ENCODE data around the gene MNT.

MNT gene

DNA sequence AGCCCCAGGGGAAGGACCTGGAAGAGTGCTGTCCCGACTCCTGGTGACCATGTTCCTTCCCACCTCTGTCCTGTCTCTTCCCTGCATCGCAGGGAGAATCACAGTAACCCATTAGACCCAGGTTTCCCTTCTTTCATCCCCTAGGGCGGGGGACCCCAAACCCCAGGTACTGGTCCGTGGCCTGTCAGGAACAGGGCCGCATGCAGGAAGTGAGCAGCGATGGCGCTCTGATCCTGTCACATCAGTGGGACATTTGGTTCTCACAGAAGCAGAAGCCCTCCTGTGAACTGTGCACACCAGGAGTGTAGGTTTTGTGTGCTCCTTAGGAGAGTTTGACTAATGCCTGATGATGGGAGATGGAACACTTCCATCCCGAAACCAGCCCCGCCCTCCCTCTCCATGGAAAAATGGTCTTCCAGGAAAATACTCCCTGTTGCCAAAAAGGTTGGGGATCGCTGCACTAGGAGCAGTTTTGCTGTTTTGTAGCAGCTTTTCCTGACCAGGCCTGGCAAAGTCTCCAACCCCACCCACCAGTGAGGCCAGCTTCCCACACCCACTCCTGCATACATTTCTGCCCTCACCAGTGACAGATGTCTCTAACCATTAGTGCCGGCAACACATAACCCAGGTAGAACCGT is 10.5 kb downstream of the MNT start:
- DNase-seq (ENCODE audit: extremely low spot score): no peak
- TF ChIP-seq TARDBP (IDR thresholded peaks at IDR 0.05) (no peak), PKNOX1 (IDR thresholded peaks at IDR 0.05) (no peak), BHLHE40 (IDR thresholded peaks at IDR 0.05; ENCODE audit: borderline replicate concordance) (no peak), CTBP1 (IDR thresholded peaks at IDR 0.05; ENCODE audit: borderline replicate concordance) (no peak), ELF4 (IDR thresholded peaks at IDR 0.05) (no peak), SUZ12 (IDR thresholded peaks at IDR 0.05) (no peak), HDGF (IDR thresholded peaks at IDR 0.05; ENCODE audit: borderline replicate concordance) (no peak), NFRKB (IDR thresholded peaks at IDR 0.05) (no peak), SP1 (IDR thresholded peaks at IDR 0.05) (no peak), FOXK2 (IDR thresholded peaks at IDR 0.05) (no peak), LEF1 (IDR thresholded peaks at IDR 0.05; ENCODE audit: borderline replicate concordance) (no peak), FOXA1 (IDR thresholded peaks at IDR 0.05) (no peak), FOXM1 (IDR thresholded peaks at IDR 0.05; ENCODE audit: borderline replicate concordance) (no peak), ZNF384 (IDR thresholded peaks at IDR 0.05) (no peak), ARNT (IDR thresholded peaks at IDR 0.05) (no peak), L3MBTL2 (conservative IDR thresholded peaks at IDR 0.05) (no peak)
- POLR2A ChIA-PET: no interaction called here
- CTCF ChIA-PET: no interaction called here

- ChIA-PET POLR2A (no interaction called here), CTCF (interaction anchor here (1.4 kb wide), 1 partner anchor 28 kb away, joined by 5 read pairs; no protein-coding TSS in a partner anchor)
- no peak for TF ChIP-seq FOXK2 (IDR thresholded peaks at IDR 0.05)
- no peak for TF ChIP-seq CTBP1 (IDR thresholded peaks at IDR 0.05; ENCODE audit: borderline replicate concordance)
- no peak for TF ChIP-seq NFRKB (IDR thresholded peaks at IDR 0.05)
- TF ChIP-seq ELF4 (IDR thresholded peaks at IDR 0.05): no peak
- TF ChIP-seq SUZ12 (IDR thresholded peaks at IDR 0.05): no peak
- TF ChIP-seq LEF1 (IDR thresholded peaks at IDR 0.05; ENCODE audit: borderline replicate concordance): no peak
- no peak for TF ChIP-seq ZNF384 (IDR thresholded peaks at IDR 0.05)
- TF ChIP-seq L3MBTL2 (conservative IDR thresholded peaks at IDR 0.05): no peak
- TF ChIP-seq TARDBP (IDR thresholded peaks at IDR 0.05): no peak
- TF ChIP-seq BHLHE40 (IDR thresholded peaks at IDR 0.05; ENCODE audit: borderline replicate concordance): no peak
- no peak for TF ChIP-seq SP1 (IDR thresholded peaks at IDR 0.05)
- no peak for TF ChIP-seq ARNT (IDR thresholded peaks at IDR 0.05)
- no peak for TF ChIP-seq PKNOX1 (IDR thresholded peaks at IDR 0.05)
- no peak for TF ChIP-seq FOXM1 (IDR thresholded peaks at IDR 0.05; ENCODE audit: borderline replicate concordance)
- no peak for TF ChIP-seq HDGF (IDR thresholded peaks at IDR 0.05; ENCODE audit: borderline replicate concordance)
- TF ChIP-seq FOXA1 (IDR thresholded peaks at IDR 0.05): no peak
- no peak for DNase-seq (ENCODE audit: extremely low spot score)
These were observed 12.2 kb downstream of the MNT start for GRCh38 chr17:2388683-2389055.

GRCh38 chr17:2388020-2388682 is 12.7 kb downstream of the MNT start:
- CTCF ChIA-PET: interaction anchor here (1.4 kb wide), 1 partner anchor 28 kb away, joined by 5 read pairs; no protein-coding TSS in a partner anchor
- TF ChIP-seq SP1 (IDR thresholded peaks at IDR 0.05) (no peak), FOXM1 (IDR thresholded peaks at IDR 0.05; ENCODE audit: borderline replicate concordance) (no peak), FOXA1 (IDR thresholded peaks at IDR 0.05) (no peak), NFRKB (IDR thresholded peaks at IDR 0.05) (no peak)
- DNase-seq (ENCODE audit: extremely low spot score): no peak
- POLR2A ChIA-PET: no interaction called here

DNA sequence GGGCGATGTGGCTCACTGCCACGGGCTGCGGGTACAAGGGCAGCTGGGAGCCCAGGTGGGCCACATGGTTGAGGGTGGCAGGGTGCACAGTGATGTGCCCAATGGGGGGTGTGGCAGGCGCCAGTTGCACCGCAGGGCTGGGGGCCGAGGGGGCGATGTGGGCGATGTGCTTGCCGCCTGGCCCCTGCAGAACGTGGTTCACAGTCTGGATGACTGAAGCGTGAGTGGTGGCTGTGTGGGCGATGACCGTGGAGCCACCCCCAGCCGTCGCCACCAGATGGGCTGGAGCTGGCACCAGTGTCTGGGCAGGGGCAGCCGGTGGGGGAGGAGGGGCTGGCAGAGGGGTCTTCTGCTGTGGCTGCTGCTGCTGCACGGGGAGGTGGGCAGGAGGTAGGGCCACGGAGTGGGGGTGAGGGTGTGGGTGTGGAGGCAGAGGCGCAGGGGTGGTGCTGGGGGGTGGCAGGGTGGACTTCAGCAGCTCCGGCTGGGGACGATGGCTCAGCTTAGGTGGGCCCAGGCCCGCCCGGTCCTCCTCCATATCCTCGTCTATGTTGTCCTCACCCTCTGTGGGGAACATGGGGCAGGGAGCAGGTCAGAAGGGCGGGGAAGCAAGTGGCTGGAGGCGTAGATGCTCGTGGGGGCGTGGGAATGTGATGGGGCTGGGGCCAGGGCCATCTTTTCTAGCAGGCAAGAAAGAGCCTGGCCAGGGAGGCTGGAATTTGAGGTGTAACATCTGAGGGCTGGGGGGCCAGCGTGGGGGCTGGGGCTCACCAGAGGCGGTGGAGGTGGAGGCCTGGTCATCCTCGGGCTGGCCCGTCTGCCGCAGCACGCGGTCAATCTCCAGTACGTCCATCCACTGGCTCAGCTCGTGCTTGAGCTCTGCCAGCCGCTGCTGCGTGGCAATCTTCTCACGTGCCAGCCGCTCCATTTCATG is 13.5 kb downstream of the MNT start:
- DNase-seq (ENCODE audit: extremely low spot score): no peak
- CTCF ChIA-PET: interaction anchor here (1.4 kb wide), 1 partner anchor 29 kb away, joined by 5 read pairs; no protein-coding TSS in a partner anchor
- POLR2A ChIA-PET: no interaction called here
- TF ChIP-seq TARDBP (IDR thresholded peaks at IDR 0.05): no peak
- no peak for TF ChIP-seq FOXK2 (IDR thresholded peaks at IDR 0.05)

- CTCF ChIA-PET: no interaction called here
- POLR2A ChIA-PET: no interaction called here
- DNase-seq (ENCODE audit: extremely low spot score): no peak
- no peak for TF ChIP-seq HDGF (IDR thresholded peaks at IDR 0.05; ENCODE audit: borderline replicate concordance)
- TF ChIP-seq PKNOX1 (IDR thresholded peaks at IDR 0.05): no peak
- no peak for TF ChIP-seq SUZ12 (IDR thresholded peaks at IDR 0.05)
- no peak for TF ChIP-seq ELF4 (IDR thresholded peaks at IDR 0.05)
- TF ChIP-seq FOXM1 (IDR thresholded peaks at IDR 0.05; ENCODE audit: borderline replicate concordance): no peak
- TF ChIP-seq CTBP1 (IDR thresholded peaks at IDR 0.05; ENCODE audit: borderline replicate concordance): no peak
- no peak for TF ChIP-seq FOXA1 (IDR thresholded peaks at IDR 0.05)
- TF ChIP-seq SP1 (IDR thresholded peaks at IDR 0.05): no peak
- TF ChIP-seq TARDBP (IDR thresholded peaks at IDR 0.05): no peak
- no peak for TF ChIP-seq ARNT (IDR thresholded peaks at IDR 0.05)
- no peak for TF ChIP-seq ZNF384 (IDR thresholded peaks at IDR 0.05)
- no peak for TF ChIP-seq L3MBTL2 (conservative IDR thresholded peaks at IDR 0.05)
- no peak for TF ChIP-seq NFRKB (IDR thresholded peaks at IDR 0.05)
These were observed 14.3 kb downstream of the MNT start for GRCh38 chr17:2386400-2387085.

Measured in HEK293T (cell line).